ENCODE measurements around the gene BICDL2. TPM values are rescaled to one million over a fixed set of nuclear protein-coding genes. Genes with fewer than 3 reads are reported as not detected.

The BICDL2 gene
- polyA plus RNA-seq, 1 donor: 14.0 TPM

GRCh38 chr16:3000540-3000939 is 36.2 kb downstream of the BICDL2 start:
- H3K27ac ChIP-seq (ENCODE audit: low read length): no peak overlapping the region
- no CpG with 5 or more reads among the region's 4 CpGs for WGBS (ENCODE audit: insufficient coverage, low lambda C conversion rate)

DNA sequence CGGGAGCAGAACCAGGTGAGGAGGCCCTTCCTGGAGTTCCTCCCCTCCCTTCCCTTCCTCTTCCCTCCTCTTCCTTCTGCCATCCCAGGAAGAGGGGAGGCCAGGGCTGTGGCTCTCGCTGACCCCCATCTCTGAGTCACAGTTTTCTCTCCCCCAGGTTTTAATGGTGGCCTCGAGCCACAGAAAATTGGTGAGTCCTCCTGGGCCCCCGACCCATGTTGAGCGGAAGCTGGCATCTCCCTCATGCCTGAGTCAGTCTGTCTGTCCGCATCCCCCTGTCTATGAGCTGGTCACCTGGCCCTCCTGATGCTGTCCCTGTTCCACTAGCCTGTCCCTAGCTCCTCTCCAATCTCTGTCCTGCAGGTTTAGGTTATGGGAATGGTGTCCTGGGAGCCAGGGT is 36.8 kb downstream of the BICDL2 start:
- Histone ChIP-seq H3K4me3 (ENCODE audit: low read length) (no peak overlapping the region), H3K36me3 (ENCODE audit: control insufficient read depth, insufficient read depth, low read length) (no peaks in the 10 kb centered on the region), H3K9me3 (ENCODE audit: control insufficient read depth, low read depth, low read length) (no peaks in the 10 kb centered on the region), H3K27ac (ENCODE audit: low read length) (no peak overlapping the region), H3K4me1 (ENCODE audit: control insufficient read depth, insufficient read depth, low read length) (no peaks in the 10 kb centered on the region), H3K27me3 (ENCODE audit: control insufficient read depth, insufficient read depth, low read length) (peaks cover 3% of the 10 kb centered on the region)
- no CpG with 5 or more reads among the region's 6 CpGs for WGBS (ENCODE audit: insufficient coverage, low lambda C conversion rate)
- DNase-seq: no peak

More at GRCh38 chr16:3000540-3000939, 36.2 kb downstream of the BICDL2 start:
- Histone ChIP-seq H3K9me3 (ENCODE audit: control insufficient read depth, low read depth, low read length) (no peaks in the 10 kb centered on the region), H3K36me3 (ENCODE audit: control insufficient read depth, insufficient read depth, low read length) (no peaks in the 10 kb centered on the region), H3K4me1 (ENCODE audit: control insufficient read depth, insufficient read depth, low read length) (no peaks in the 10 kb centered on the region), H3K4me3 (ENCODE audit: low read length) (no peak overlapping the region), H3K27me3 (ENCODE audit: control insufficient read depth, insufficient read depth, low read length) (peaks cover 4% of the 10 kb centered on the region)
- DNase-seq: no peak

DNA sequence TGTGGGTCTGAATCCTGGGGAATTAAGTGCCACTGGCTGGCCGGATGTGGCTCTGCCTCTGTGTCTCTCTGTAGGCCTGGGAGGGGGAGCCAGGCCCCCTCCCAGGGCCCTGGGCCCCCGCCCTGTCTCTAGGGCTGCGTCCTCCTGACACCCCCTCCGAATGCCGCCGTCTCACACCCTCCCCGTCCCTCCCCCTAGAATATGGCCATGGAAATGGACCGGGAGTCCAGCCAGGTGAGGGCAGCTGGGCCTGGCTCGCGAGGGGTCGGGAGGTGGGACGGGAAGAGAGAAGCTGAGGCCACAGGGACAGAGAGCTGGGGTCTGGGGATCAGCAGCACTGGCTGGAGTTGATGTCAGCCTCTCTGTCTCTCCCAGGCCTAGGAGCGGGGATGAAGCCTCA is 40.4 kb downstream of the BICDL2 start:
- Histone ChIP-seq H3K27ac (ENCODE audit: low read length) (no peak overlapping the region), H3K36me3 (ENCODE audit: control insufficient read depth, insufficient read depth, low read length) (no peaks in the 10 kb centered on the region), H3K27me3 (ENCODE audit: control insufficient read depth, insufficient read depth, low read length) (no peaks in the 10 kb centered on the region), H3K4me3 (ENCODE audit: low read length) (no peak overlapping the region), H3K9me3 (ENCODE audit: control insufficient read depth, low read depth, low read length) (no peaks in the 10 kb centered on the region), H3K4me1 (ENCODE audit: control insufficient read depth, insufficient read depth, low read length) (no peaks in the 10 kb centered on the region)
- WGBS (ENCODE audit: insufficient coverage, low lambda C conversion rate): no CpG with 5 or more reads among the region's 13 CpGs
- no peak for DNase-seq

DNA sequence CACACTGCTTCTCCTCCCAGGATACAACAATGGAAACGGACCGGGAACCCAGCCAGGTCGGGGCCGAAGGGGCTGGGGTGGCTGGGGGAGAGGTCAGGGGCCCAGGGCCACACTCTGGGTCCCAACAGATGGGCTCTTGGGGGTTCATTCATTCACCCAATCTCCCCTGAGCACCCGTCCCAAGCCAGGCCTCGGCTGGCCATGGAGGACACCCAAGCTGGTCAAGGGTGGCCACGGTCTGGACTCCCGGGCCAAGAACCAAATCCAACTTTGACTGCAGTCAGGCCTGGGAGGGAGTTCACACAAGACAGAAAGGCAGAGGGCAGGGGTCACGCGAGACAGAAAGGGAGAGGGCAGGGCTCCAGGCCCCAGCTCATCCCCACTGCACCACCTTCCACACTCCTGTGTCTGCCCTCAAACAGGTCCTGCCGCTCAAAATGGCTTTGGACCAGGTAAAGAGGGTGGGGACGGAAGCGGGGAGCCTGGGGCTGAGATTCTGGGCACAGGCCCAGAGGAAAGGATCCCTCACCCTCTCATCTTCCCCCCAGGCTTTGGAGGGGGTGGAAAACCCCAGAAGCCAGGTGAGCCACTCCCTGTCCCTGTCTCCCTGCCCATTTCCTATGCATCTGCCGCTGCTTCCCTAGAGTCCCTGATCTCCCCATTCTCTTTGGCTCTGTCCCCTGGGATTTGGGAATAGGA is 44.2 kb downstream of the BICDL2 start:
- H3K27ac ChIP-seq (ENCODE audit: low read length): no peak overlapping the region
- no CpG with 5 or more reads among the region's 14 CpGs for WGBS (ENCODE audit: insufficient coverage, low lambda C conversion rate)
- H3K4me3 ChIP-seq (ENCODE audit: low read length): no peak overlapping the region
- no peaks in the 10 kb centered on the region for H3K27me3 ChIP-seq (ENCODE audit: control insufficient read depth, insufficient read depth, low read length)
- no peaks in the 10 kb centered on the region for H3K9me3 ChIP-seq (ENCODE audit: control insufficient read depth, low read depth, low read length)
- no peaks in the 10 kb centered on the region for H3K36me3 ChIP-seq (ENCODE audit: control insufficient read depth, insufficient read depth, low read length)
- H3K4me1 ChIP-seq (ENCODE audit: control insufficient read depth, insufficient read depth, low read length): no peaks in the 10 kb centered on the region
- no peak for DNase-seq

DNA sequence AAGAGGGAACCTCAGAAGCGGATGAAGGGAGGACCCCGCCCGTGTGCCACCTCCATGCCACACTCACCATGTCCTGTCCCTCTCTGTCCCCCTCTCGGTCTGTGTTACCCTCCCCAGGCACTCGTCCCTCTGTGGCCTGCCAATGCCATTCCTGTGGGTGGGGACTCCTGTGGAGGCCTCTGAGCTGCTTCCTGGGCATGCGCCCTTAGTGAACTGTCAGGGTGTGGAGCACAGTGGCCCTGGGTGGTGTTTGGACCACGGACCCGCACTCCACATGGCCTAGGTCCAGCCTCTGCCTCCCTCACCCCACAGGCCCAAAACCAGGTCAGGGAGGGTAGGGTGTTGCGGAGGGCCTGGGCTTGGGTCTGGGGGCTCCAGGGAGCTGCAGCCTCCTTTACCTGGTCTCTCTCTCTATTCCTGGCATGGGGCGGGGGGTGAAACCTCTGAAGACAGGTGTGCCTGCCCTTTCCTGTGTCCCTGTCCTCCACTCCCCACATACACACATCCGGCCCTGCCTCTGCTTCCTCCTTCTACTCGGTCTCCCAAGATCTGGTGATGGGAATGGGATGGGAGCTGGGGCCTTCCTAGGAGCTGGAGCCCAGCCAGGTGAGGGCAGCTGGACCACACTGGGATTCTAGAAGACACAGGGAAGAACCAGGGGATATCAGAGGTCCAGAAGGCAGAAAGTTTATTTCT is 45.0 kb downstream of the BICDL2 start:
- no peaks in the 10 kb centered on the region for H3K36me3 ChIP-seq (ENCODE audit: control insufficient read depth, insufficient read depth, low read length)
- no peaks in the 10 kb centered on the region for H3K9me3 ChIP-seq (ENCODE audit: control insufficient read depth, low read depth, low read length)
- no CpG with 5 or more reads among the region's 12 CpGs for WGBS (ENCODE audit: insufficient coverage, low lambda C conversion rate)
- H3K4me3 ChIP-seq (ENCODE audit: low read length): no peak overlapping the region
- H3K27ac ChIP-seq (ENCODE audit: low read length): no peak overlapping the region
- DNase-seq: no peak
- H3K27me3 ChIP-seq (ENCODE audit: control insufficient read depth, insufficient read depth, low read length): no peaks in the 10 kb centered on the region
- H3K4me1 ChIP-seq (ENCODE audit: control insufficient read depth, insufficient read depth, low read length): no peaks in the 10 kb centered on the region

DNA sequence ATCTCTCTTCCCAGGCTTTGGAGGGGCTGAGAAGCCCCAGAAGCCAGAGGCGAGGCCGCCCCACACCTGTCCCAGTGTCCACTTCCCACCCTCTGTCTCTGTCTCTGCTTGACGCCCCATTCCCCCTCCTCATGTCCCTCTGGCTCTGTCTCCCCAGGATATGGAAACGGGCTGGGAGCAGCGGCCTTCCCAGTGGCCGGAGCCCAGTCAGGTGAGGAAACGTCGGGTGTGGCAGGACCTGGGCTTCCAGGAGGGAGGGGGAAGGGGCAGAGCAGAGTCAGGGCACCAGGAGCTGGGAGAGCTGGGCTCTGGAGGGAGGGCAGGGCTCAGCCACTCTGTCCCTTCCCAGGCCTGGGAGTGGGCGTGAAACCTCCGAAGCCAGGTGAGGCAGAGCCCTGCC is 45.9 kb downstream of the BICDL2 start:
- no CpG with 5 or more reads among the region's 10 CpGs for WGBS (ENCODE audit: insufficient coverage, low lambda C conversion rate)
- H3K4me3 ChIP-seq (ENCODE audit: low read length): no peak overlapping the region
- DNase-seq: no peak
- no peak overlapping the region for H3K27ac ChIP-seq (ENCODE audit: low read length)
- H3K27me3 ChIP-seq (ENCODE audit: control insufficient read depth, insufficient read depth, low read length): no peaks in the 10 kb centered on the region
- no peaks in the 10 kb centered on the region for H3K4me1 ChIP-seq (ENCODE audit: control insufficient read depth, insufficient read depth, low read length)
- H3K9me3 ChIP-seq (ENCODE audit: control insufficient read depth, low read depth, low read length): no peaks in the 10 kb centered on the region
- H3K36me3 ChIP-seq (ENCODE audit: control insufficient read depth, insufficient read depth, low read length): no peaks in the 10 kb centered on the region

- no peaks in the 10 kb centered on the region for H3K27me3 ChIP-seq (ENCODE audit: control insufficient read depth, insufficient read depth, low read length)
- H3K4me1 ChIP-seq (ENCODE audit: control insufficient read depth, insufficient read depth, low read length): no peaks in the 10 kb centered on the region
- no CpG with 5 or more reads among the region's 8 CpGs for WGBS (ENCODE audit: insufficient coverage, low lambda C conversion rate)
- no peak overlapping the region for H3K4me3 ChIP-seq (ENCODE audit: low read length)
- no peak for DNase-seq
- H3K27ac ChIP-seq (ENCODE audit: low read length): no peak overlapping the region
- no peaks in the 10 kb centered on the region for H3K36me3 ChIP-seq (ENCODE audit: control insufficient read depth, insufficient read depth, low read length)
- no peaks in the 10 kb centered on the region for H3K9me3 ChIP-seq (ENCODE audit: control insufficient read depth, low read depth, low read length)
Observed at GRCh38 chr16:2988590-2989099, 48.1 kb downstream of the BICDL2 start.

DNA sequence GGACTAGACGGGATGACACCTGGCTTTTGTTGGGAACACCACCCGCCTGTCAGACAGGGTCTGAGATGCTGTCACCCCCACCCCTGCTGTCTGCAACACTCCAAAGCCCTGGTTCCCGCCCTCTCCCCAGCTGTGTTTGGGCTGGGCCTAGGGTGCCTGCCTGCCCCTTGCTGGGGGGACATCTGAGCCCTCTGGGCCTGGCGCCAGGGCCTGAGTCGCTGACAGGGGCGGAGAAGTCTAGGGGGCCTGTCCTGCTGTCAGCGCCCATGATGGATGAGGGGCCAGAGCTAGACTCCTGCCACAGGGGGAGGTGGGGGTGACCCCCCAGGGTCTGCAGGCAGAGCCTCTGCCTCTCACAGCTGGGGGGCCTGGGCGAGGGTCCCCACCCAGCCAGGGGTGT is 48.9 kb downstream of the BICDL2 start:
- Histone ChIP-seq H3K4me3 (ENCODE audit: low read length) (no peak overlapping the region), H3K36me3 (ENCODE audit: control insufficient read depth, insufficient read depth, low read length) (no peaks in the 10 kb centered on the region), H3K27ac (ENCODE audit: low read length) (no peak overlapping the region), H3K4me1 (ENCODE audit: control insufficient read depth, insufficient read depth, low read length) (no peaks in the 10 kb centered on the region), H3K9me3 (ENCODE audit: control insufficient read depth, low read depth, low read length) (no peaks in the 10 kb centered on the region), H3K27me3 (ENCODE audit: control insufficient read depth, insufficient read depth, low read length) (no peaks in the 10 kb centered on the region)
- WGBS (ENCODE audit: insufficient coverage, low lambda C conversion rate): no CpG with 5 or more reads among the region's 8 CpGs
- no peak for DNase-seq

DNA sequence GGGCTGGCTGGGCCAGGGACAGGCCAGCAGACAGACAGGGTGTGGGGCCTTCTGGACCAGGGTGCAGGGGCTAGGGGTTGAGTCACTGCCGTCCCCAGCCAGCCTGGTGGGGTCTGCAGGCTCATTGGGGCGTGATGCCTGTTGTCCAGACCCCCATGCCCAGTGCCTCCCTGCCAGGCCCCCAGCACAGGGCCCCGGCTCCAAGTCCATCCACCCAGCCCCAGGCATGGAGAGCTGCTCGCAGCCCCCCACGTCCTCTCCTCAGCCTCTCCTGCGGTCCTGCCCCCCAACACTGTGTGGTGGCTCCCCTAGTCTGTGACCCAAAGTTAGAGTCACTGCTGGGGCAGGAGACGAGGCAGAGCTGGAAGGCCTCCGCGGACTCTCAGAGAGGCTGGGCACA is 49.5 kb downstream of the BICDL2 start:
- H3K9me3 ChIP-seq (ENCODE audit: control insufficient read depth, low read depth, low read length): no peaks in the 10 kb centered on the region
- WGBS (ENCODE audit: insufficient coverage, low lambda C conversion rate): no CpG with 5 or more reads among the region's 9 CpGs
- H3K27ac ChIP-seq (ENCODE audit: low read length): no peak overlapping the region
- H3K4me3 ChIP-seq (ENCODE audit: low read length): no peak overlapping the region
- H3K27me3 ChIP-seq (ENCODE audit: control insufficient read depth, insufficient read depth, low read length): no peaks in the 10 kb centered on the region
- no peaks in the 10 kb centered on the region for H3K4me1 ChIP-seq (ENCODE audit: control insufficient read depth, insufficient read depth, low read length)
- no peak for DNase-seq
- H3K36me3 ChIP-seq (ENCODE audit: control insufficient read depth, insufficient read depth, low read length): no peaks in the 10 kb centered on the region

DNA sequence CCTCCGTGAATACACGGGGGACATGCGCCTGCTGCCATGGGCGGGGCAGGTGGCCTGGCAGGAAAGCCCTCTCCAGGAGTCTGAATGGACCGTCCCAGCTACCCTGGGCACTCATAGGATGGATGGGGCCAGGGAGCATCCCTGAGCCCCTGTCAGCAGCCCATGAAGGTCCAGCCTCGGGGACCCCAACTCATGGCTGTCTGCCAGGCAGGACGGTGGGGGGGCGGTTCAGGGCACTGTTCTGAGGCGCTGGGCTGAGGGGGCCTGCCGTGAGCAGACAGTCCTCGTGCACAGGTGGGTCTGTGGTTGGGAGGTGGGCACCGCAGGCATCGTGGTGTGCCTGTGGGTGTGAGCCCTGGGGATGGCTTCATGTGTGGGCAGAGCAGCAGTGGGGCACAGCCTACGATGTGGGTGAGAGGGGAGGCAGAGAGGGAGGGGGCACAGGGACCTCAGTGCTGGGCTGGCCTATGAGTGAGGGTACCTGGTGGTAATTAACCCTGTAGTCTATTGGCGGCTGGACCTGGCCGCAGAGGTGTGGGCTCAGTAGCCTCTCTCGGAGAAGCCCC is 50.0 kb downstream of the BICDL2 start:
- no CpG with 5 or more reads among the region's 17 CpGs for WGBS (ENCODE audit: insufficient coverage, low lambda C conversion rate)
- Histone ChIP-seq H3K9me3 (ENCODE audit: control insufficient read depth, low read depth, low read length) (no peaks in the 10 kb centered on the region), H3K4me3 (ENCODE audit: low read length) (no peak overlapping the region), H3K36me3 (ENCODE audit: control insufficient read depth, insufficient read depth, low read length) (no peaks in the 10 kb centered on the region), H3K4me1 (ENCODE audit: control insufficient read depth, insufficient read depth, low read length) (no peaks in the 10 kb centered on the region), H3K27ac (ENCODE audit: low read length) (no peak overlapping the region), H3K27me3 (ENCODE audit: control insufficient read depth, insufficient read depth, low read length) (no peaks in the 10 kb centered on the region)
- no peak for DNase-seq
